NT2/D1 (cell line): ENCODE data around the gene SECTM1.

Source experiments
- DNase-seq: peaks from one replicate; pipeline ENCODE4 v3.0.0-alpha.2; 2011; ENCODE audit warnings: low read depth, low spot score
- H3K27me3 ChIP-seq: 2 replicates; pipeline ENCODE4 v1.6.0; 2011; ENCODE audit warnings: mild to moderate bottlenecking; ENCODE audit not compliant: insufficient read length, insufficient read depth
- H3K36me3 ChIP-seq: 2 replicates; pipeline ENCODE4 v1.6.1; 2011; ENCODE audit warnings: mild to moderate bottlenecking, low read length, mixed read lengths; ENCODE audit not compliant: insufficient read depth, insufficient read length
- H3K4me1 ChIP-seq: 2 replicates; pipeline ENCODE4 v1.5.1; 2011; ENCODE audit not compliant: insufficient read depth, insufficient read length
- H3K4me3 ChIP-seq: 2 replicates; pipeline ENCODE4 v1.5.1; 2011; ENCODE audit warnings: low read depth; ENCODE audit not compliant: insufficient read length
- H3K9ac ChIP-seq: 2 replicates; pipeline ENCODE4 v1.6.0; 2011; ENCODE audit warnings: low read depth; ENCODE audit not compliant: insufficient read length
- H3K9me3 ChIP-seq: 2 replicates; pipeline ENCODE4 v1.5.1; 2011; ENCODE audit warnings: mild to moderate bottlenecking, low read length; ENCODE audit not compliant: insufficient read depth
- SUZ12 ChIP-seq: IDR thresholded peaks from 2 replicates; pipeline ENCODE4 v1.6.1; 2011; ENCODE audit not compliant: insufficient read length, insufficient read depth; ENCODE audit errors: extremely low read depth
- YY1 ChIP-seq: IDR thresholded peaks from 2 replicates; pipeline ENCODE4 v1.6.1; 2011; ENCODE audit not compliant: insufficient read length, insufficient read depth
- ZNF274 ChIP-seq: IDR thresholded peaks from 2 replicates; pipeline ENCODE4 v1.6.1; 2011; ENCODE audit warnings: mild to moderate bottlenecking, low read depth, low read length

SECTM1 gene

DNA sequence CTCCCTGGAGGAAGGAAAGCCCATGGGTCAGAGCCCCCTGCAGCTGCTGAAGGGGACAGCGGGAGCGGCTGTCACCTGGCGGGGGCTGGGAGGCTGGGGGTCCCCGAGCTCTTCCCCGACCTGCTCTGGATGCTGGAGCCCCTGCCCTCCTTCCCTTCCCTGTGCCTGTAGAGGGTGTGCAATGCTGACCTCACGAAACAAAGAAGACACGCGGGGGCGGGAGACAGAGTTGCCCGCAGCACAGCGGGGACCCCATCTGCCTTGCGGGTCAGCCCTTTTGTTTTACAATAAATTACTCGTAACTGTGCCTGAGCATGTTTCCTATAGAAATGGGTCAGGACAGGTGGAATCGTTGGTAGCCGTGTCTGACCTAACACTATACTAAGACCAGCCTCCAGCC lies 6.3 kb downstream of the SECTM1 start:
- Histone ChIP-seq H3K4me3 (no peak overlapping the region), H3K9me3 (no peaks in the 10 kb centered on the region), H3K4me1 (peaks cover 39% of the 10 kb centered on the region), H3K9ac (no peak overlapping the region), H3K27me3 (peaks cover 37% of the 10 kb centered on the region), H3K36me3 (no peaks in the 10 kb centered on the region)
- TF ChIP-seq YY1, result no peak
- TF ChIP-seq SUZ12, result no peak
- TF ChIP-seq ZNF274, result no peak
- no peak for DNase-seq

DNA sequence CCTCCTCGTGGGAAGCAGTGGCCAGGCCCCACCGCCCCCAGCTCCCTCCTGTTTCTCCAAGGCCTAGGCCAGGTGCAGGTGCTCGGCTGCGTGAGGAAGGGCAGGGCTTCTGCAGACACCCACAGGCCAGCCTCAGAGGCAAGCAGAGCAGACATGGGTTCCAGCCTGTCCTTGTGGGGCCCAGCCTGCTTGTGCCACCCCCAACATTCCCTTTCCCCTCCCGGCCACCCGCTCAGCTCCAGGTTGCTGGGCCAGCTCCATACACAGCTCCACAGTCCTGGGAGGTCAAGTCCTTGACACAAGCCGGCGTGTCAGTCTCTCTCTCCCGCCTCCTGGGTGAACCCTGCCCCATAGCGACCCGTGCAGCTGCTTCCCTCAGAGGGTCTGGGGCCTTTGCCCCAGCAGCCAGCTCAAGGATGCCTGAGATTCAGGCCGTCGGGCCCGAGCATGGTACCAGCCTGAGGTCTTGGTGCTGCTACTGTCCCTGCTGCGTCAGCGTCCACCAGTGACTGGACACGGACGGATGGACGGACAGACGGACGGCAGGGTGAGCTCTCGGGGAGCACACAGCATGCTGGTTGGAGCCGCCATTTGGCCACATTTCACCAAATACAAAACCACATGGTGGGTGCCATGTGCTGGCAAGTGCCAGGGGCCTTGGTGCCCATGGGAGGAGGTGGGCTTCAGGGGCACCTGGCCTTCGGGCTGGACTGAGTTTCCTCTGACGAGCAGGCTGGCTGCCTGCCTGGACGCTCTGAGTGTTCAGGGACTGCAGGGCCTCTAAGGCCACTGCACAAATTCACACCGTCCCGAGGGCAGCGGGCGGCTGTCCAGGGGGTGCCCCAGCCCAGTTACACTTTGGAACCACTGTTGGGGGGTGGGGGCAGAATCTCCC lies 8.0 kb downstream of the SECTM1 start:
- Histone ChIP-seq H3K9ac (peak overlapping the region; percentile 50), H3K9me3 (no peaks in the 10 kb centered on the region), H3K4me3 (no peak overlapping the region), H3K27me3 (peaks cover 26% of the 10 kb centered on the region), H3K36me3 (no peaks in the 10 kb centered on the region), H3K4me1 (peaks cover 40% of the 10 kb centered on the region)
- TF ChIP-seq ZNF274, result no peak
- TF ChIP-seq SUZ12, result no peak
- TF ChIP-seq YY1, result no peak
- DNase-seq, result no peak

DNA sequence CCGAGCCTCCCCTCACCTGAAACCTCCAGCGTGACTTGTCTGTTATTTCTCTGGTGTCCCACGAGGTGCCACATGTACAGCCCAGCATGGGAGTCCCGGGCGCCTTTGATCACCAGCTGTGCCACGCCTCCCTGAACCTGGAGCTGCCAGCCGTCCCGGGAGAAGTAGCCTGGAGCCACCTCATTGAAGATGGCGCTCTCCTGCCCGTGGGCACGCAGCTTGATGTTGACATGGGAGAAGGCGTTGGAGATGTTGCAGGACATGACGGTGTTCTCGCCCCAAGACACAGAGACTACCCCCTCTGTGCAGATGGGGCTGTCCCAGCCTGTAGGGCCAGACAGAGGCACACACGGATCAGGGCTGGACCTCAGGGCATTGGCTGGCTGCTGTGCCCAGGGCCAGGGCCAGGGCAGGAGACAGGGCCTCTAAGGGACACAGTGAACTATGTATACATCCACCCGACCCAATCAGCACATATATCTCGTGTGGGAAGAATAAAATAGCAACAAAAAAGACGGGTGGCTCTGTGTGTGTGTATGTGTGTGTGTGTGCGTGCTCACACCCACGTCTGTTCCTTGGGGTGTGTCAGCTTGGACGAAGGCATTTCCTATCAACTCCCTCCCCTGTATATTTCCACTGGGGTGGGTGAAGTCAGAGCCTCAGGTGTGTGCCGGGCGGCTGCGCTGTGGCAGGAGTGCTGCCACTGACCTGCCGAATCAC lies 8.8 kb downstream of the SECTM1 start:
- TF ChIP-seq ZNF274, result no peak
- Histone ChIP-seq H3K36me3 (no peaks in the 10 kb centered on the region), H3K27me3 (peaks cover 18% of the 10 kb centered on the region), H3K4me3 (no peak overlapping the region), H3K4me1 (peaks cover 39% of the 10 kb centered on the region), H3K9me3 (no peaks in the 10 kb centered on the region), H3K9ac (no peak overlapping the region)
- DNase-seq, result no peak

DNA sequence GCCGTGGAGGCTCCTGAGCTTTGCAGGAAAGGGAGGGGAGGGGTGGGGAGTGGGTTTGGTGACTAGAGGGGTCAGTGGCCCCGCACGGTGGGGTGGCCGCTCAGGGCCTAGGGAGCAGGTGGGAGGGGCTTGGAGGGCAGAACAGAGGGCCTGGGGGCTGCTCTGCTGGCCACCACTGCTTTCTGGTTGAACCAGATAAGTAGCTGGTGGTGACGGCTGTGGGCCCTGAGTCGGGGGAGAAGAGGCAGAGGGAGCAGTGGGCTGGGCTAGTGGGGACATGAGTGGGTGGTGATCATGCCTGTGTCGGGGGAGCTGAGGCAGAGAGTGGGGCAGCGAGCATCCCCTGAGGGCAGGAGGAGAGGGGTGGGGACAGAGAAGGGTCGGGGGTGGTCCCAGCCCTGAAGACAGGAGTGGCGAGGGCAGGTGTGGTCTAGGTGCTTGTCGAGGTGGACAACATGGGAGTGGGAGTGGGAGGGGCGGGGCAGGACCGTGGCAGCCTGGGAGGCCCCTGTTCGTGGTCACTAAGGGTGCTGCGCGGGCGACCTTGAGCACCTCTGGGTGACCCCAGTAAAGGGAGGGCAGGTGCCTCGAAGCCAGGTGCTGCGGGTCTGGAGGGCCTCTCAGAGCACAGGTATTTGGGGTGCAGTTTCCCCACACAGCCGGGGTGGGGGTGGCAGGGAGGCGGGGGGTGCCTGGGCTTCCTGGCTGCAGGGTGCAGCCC lies 9.9 kb downstream of the SECTM1 start:
- Histone ChIP-seq H3K27me3 (peaks cover 11% of the 10 kb centered on the region), H3K9ac (no peak overlapping the region), H3K4me1 (peaks cover 42% of the 10 kb centered on the region), H3K36me3 (no peaks in the 10 kb centered on the region), H3K9me3 (peaks cover 7% of the 10 kb centered on the region), H3K4me3 (no peak overlapping the region)
- TF ChIP-seq YY1 (no peak), SUZ12 (no peak), ZNF274 (no peak)
- no peak for DNase-seq

DNA sequence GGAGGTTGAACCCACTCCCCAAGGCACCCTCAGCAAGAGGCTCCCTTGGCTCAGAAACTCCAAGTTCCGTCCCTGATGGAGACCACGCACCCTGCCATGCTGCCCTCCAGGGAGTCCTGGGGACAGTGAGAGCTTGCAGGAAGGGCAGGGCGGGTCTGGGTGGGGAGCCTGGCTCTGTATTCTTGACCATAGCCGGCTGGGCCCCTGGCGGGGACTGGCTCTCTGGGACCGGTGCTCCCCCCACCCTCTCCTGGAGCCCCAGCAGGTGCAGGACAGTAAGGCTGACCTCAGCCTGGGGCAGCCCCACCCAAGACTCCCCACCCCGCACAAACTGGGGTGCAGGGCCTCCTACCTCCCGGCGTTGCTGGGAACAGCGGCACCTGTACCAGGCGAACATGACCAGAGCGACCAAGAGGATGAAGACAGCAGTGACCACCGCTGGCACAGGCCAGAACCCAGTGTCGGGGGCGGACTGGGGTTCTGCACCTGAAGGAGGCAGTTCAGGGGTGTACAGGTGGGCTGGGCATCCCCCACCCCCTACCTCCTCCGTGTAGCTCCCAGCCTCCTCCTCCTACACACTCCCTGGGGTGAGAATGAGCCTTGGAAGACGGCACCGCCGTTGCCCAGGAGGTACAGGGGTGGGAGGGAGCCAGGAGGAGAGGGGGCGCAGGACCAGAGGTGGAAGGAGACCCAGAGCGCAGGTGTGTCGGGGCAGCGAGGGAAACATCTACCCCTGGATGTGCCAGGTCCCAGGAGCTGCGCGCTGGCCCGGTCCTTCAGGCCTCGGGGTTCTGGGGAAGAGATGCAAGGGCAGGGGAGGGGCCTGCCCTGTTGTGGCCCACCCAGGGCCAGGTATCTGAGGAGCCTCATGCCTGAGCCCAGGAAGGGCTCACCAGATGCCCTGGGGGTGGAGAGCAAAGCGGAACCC lies 10.8 kb downstream of the SECTM1 start:
- no peak for DNase-seq
- Histone ChIP-seq H3K9me3 (peaks cover 8% of the 10 kb centered on the region), H3K4me1 (peaks cover 41% of the 10 kb centered on the region), H3K36me3 (no peaks in the 10 kb centered on the region), H3K9ac (peak overlapping the region; percentile 58), H3K27me3 (peaks cover 11% of the 10 kb centered on the region), H3K4me3 (no peak overlapping the region)
- TF ChIP-seq SUZ12, result no peak

DNA sequence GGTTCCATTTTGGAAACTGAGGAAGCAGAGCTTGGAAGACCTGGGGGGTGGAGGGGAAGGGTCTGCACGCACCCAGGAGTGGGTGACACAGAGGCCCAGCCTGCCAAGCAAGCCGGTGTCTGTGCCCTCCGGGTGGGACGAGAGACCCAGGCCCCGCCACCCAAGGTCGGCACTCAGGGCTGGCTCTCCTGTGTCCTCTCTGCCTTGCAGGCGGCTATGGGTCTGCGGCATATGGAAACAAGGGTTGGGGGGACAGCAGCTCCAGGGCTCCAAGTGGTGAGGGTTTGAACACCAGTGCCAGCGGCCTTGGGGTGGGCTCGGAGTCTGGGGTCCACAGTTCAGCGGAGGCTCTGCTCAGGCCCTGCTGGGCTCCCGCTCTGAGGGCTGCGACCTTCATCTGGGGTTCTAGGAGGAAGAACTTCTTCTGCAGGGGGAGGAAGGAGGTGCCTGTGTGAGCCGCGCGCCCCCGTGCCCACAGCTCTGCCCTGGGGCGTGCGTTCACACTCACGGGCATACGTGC lies 11.6 kb downstream of the SECTM1 start:
- Histone ChIP-seq H3K9me3 (peaks cover 8% of the 10 kb centered on the region), H3K4me3 (no peak overlapping the region), H3K27me3 (peaks cover 11% of the 10 kb centered on the region), H3K4me1 (peaks cover 39% of the 10 kb centered on the region), H3K36me3 (no peaks in the 10 kb centered on the region), H3K9ac (peak overlapping the region; percentile 27)
- TF ChIP-seq ZNF274, result no peak
- TF ChIP-seq SUZ12, result no peak
- no peak for TF ChIP-seq YY1
- no peak for DNase-seq
